SK-N-MC (cell line): ENCODE data around the gene SRRM1.

Source experiments
- EZH2 ChIP-seq: fragments of 200-600 bp; sonication (generic); IDR thresholded peaks from one replicate; pipeline ENCODE4 v1.6.1; 2017; ENCODE audit warnings: antibody characterized with exemption
- FOXP2 ChIP-seq: optimal IDR thresholded peaks from 2 replicates; pipeline ENCODE3; 2011; ENCODE audit warnings: mild to moderate bottlenecking, moderate library complexity; ENCODE audit not compliant: insufficient read depth; ENCODE audit errors: extremely low read length, control extremely low read depth
- POLR2AphosphoS5 ChIP-seq: IDR thresholded peaks from 2 replicates; pipeline ENCODE4 v1.6.1; 2012; ENCODE audit warnings: mild to moderate bottlenecking, low read depth, low read length, borderline replicate concordance

DNA sequence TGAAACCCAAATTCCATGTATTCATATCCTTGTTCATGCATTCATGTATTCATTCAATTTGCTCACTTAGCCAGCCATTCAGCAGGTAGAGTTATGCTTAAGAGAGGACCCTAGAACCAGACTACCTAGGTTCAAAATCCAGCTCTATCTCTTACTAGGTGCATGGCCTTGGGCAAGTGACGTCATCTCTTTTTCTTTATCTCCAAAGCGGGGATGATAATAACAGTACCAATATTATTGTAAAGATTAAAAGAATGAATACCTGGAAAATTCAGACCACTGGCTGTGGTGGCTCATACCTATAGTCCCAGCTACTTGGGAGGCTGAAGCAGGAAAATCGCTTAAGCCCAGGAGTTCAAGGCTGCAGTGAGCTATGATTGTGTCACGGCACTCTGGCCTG, 68.2 kb downstream of the SRRM1 start:
- TF ChIP-seq EZH2 = no peak
- TF ChIP-seq POLR2AphosphoS5 = no peak
- no peak for TF ChIP-seq FOXP2
